Measurements from ENCODE around the gene ALG12. TPM values are rescaled to one million over a fixed set of nuclear protein-coding genes. Genes with fewer than 3 reads are reported as not detected.

Gene ALG12
- total and polyA plus RNA-seq, 2 of the 13 experiments (the other 11 are each of a cell fraction or from before 2014, with no cell fraction given) = 7.8 to 15.8 TPM

- TF ChIP-seq ZBTB40 (IDR thresholded peaks at IDR 0.05) (no peak), ZBTB40 (CRISPR knock-in tag; IDR thresholded peaks at IDR 0.05) (no peak), NFIB (CRISPR knock-in tag; IDR thresholded peaks at IDR 0.05; ENCODE audit: borderline replicate concordance) (no peak), CEBPZ (IDR thresholded peaks at IDR 0.05; ENCODE audit: low read length) (no peak), ZNF772 (CRISPR knock-in tag; IDR thresholded peaks at IDR 0.05) (no peak), ATF3 (CRISPR knock-in tag; IDR thresholded peaks at IDR 0.05) (peak; percentile 58; the same call in 1 of the 2 replicates), REXO4 (CRISPR knock-in tag; IDR thresholded peaks at IDR 0.05; ENCODE audit: borderline replicate concordance) (no peak), REST (IDR thresholded peaks at IDR 0.05; ENCODE audit: borderline replicate concordance in 1 of 2, low read depth in 1 of 2, low read length in 2 of 2) (no peak; a peak in 1 of 4 replicates), ZNF30 (CRISPR knock-in tag; IDR thresholded peaks at IDR 0.05) (no peak), ATRX (CRISPR knock-in tag; IDR thresholded peaks at IDR 0.05; ENCODE audit: borderline replicate concordance) (no peak), ZNF160 (CRISPR knock-in tag; IDR thresholded peaks at IDR 0.05) (no peak)
Measured at GRCh38 chr22:49917974-49918910, at the start of gene ALG12, which contains the start of gene CRELD2 (continued).
